ENCODE results near the gene ACACA.

GRCh38 chr17:37117373-37118142 is 289.1 kb downstream of the ACACA start:
- TF ChIP-seq POLR2A (IDR thresholded peaks at IDR 0.05) = no peak
- no peak for TF ChIP-seq CTCF (IDR thresholded peaks at IDR 0.05)
- TF ChIP-seq POLR2AphosphoS5 (IDR thresholded peaks at IDR 0.05) = no peak

All from suprapubic skin (tissue), 4 donors.